Transverse colon (tissue), 3 donors: ENCODE data around the gene NAMPT.

Source experiments
- POLR2A ChIP-seq: fragments of 450-650 bp; IDR thresholded peaks from one replicate; pipeline ENCODE4 v1.6.1; 2016; ENCODE audit warnings: antibody characterized with exemption, mild to moderate bottlenecking, moderate library complexity
- TF ChIP-seq, protein P1 (sequence below), 5 experiments: fragments of 200-600 bp in 3 of 5; fragments of 450-650 bp in 2 of 5; sonication (generic) in 3 of 5; IDR thresholded peaks; 1 replicate in 2 of 5; 2 replicates in 3 of 5; pipeline ENCODE4 v1.5.1; 2016 to 2017; ENCODE audit warnings: antibody characterized with exemption in 5 of 5, inconsistent platforms in 3 of 5, mild to moderate bottlenecking in 2 of 5, moderate library complexity in 1 of 5

DNA sequence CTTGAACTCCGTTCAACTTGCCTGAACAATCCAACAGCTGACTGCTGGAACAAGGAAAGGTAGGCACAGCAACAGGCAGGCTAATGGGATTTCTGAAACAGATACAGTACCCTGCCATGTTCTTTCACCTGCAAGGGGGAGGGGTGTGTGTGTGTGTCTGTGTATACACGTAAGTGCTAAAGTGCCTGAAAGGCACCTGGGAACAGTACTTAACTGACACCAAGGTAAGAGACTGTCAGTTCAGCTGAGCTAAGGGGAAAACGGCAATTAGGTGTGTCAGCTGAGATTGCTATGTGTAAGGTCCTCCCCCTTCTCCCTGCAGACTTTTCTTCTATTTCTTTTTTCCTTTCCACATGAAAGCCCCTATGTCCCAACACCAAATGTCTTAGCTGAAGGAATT, 27.0 kb downstream of the NAMPT start:
- TF ChIP-seq POLR2A, result no peak
- TF ChIP-seq, protein P1, sequence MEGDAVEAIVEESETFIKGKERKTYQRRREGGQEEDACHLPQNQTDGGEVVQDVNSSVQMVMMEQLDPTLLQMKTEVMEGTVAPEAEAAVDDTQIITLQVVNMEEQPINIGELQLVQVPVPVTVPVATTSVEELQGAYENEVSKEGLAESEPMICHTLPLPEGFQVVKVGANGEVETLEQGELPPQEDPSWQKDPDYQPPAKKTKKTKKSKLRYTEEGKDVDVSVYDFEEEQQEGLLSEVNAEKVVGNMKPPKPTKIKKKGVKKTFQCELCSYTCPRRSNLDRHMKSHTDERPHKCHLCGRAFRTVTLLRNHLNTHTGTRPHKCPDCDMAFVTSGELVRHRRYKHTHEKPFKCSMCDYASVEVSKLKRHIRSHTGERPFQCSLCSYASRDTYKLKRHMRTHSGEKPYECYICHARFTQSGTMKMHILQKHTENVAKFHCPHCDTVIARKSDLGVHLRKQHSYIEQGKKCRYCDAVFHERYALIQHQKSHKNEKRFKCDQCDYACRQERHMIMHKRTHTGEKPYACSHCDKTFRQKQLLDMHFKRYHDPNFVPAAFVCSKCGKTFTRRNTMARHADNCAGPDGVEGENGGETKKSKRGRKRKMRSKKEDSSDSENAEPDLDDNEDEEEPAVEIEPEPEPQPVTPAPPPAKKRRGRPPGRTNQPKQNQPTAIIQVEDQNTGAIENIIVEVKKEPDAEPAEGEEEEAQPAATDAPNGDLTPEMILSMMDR (IDR thresholded peaks at IDR 0.05), result no peak
